ENCODE results near the gene CA14.
"Not testable (repeated sequence)": the region's sequence is repeated elsewhere in the genome, so short reads cannot be mapped to it uniquely, and the experiment has no call there.

CA14 gene

GRCh38 chr1:150235852-150236613 lies 21.5 kb upstream of the CA14 start, which contains the start of gene ANP32E:
TSS of gene ANP32E (minus strand) at chr1:150236112. CDS start at chr1:150235786, 326 bp downstream.
- in situ Hi-C loops (cut with MboI; ENCODE audit: low sequenced_read_pairs) = no loop called here

GRCh38 chr1:150236614-150237100 lies 20.9 kb upstream of the CA14 start:
- in situ Hi-C loops (cut with MboI; ENCODE audit: low sequenced_read_pairs) = no loop called here

- in situ Hi-C loops (cut with MboI; ENCODE audit: low sequenced_read_pairs) = not testable (repeated sequence)
Observed at GRCh38 chr1:150237176-150237575, 20.4 kb upstream of the CA14 start.

- in situ Hi-C loops (cut with MboI; ENCODE audit: low sequenced_read_pairs) = no loop called here
Observed at GRCh38 chr1:150237746-150238145, 19.8 kb upstream of the CA14 start.

- in situ Hi-C loops (cut with MboI; ENCODE audit: low sequenced_read_pairs) = no loop called here
Observed at GRCh38 chr1:150243003-150243402, 14.6 kb upstream of the CA14 start.

- in situ Hi-C loops (cut with MboI; ENCODE audit: low sequenced_read_pairs) = loop anchor here (25.0 kb wide), 1 partner anchor 287 kb away; the partner anchor contains the start of gene ADAMTSL4
Observed at GRCh38 chr1:150249936-150250335, 7.6 kb upstream of the CA14 start.

GRCh38 chr1:150256198-150256553 lies 1.4 kb upstream of the CA14 start:
- in situ Hi-C loops (cut with MboI; ENCODE audit: low sequenced_read_pairs) = loop anchor here (25.0 kb wide), 1 partner anchor 281 kb away; the partner anchor contains the start of gene ADAMTSL4

- in situ Hi-C loops (cut with MboI; ENCODE audit: low sequenced_read_pairs) = loop anchor here (25.0 kb wide), 1 partner anchor 281 kb away; the partner anchor contains the start of gene ADAMTSL4
Observed at GRCh38 chr1:150256554-150257341, 826 bp upstream of the CA14 start.

- in situ Hi-C loops (cut with MboI; ENCODE audit: low sequenced_read_pairs) = loop anchor here (25.0 kb wide), 1 partner anchor 278 kb away; the partner anchor contains the start of gene ADAMTSL4
Observed at GRCh38 chr1:150259217-150259616, 1.6 kb downstream of the CA14 start.

- in situ Hi-C loops (cut with MboI; ENCODE audit: low sequenced_read_pairs) = loop anchor here (25.0 kb wide), 1 partner anchor 277 kb away; the partner anchor contains the start of gene ADAMTSL4
Observed at GRCh38 chr1:150259758-150260669, 2.4 kb downstream of the CA14 start.

GRCh38 chr1:150261367-150261766 lies 3.8 kb downstream of the CA14 start:
- in situ Hi-C loops (cut with MboI; ENCODE audit: low sequenced_read_pairs) = loop anchor here (25.0 kb wide), 1 partner anchor 276 kb away; the partner anchor contains the start of gene ADAMTSL4

- in situ Hi-C loops (cut with MboI; ENCODE audit: low sequenced_read_pairs) = loop anchor here (25.0 kb wide), 1 partner anchor 275 kb away; the partner anchor contains the start of gene ADAMTSL4
Observed at GRCh38 chr1:150262388-150263320, 5.1 kb downstream of the CA14 start.

GRCh38 chr1:150263549-150263948 lies 6.0 kb downstream of the CA14 start:
- in situ Hi-C loops (cut with MboI; ENCODE audit: low sequenced_read_pairs) = loop anchor here (25.0 kb wide), 1 partner anchor 274 kb away; the partner anchor contains the start of gene ADAMTSL4

- in situ Hi-C loops (cut with MboI; ENCODE audit: low sequenced_read_pairs) = loop anchor here (25.0 kb wide), 1 partner anchor 269 kb away; the partner anchor contains the start of gene ADAMTSL4
Observed at GRCh38 chr1:150267896-150268295, 10.3 kb downstream of the CA14 start.

- in situ Hi-C loops (cut with MboI; ENCODE audit: low sequenced_read_pairs) = loop anchor here (25.0 kb wide), 1 partner anchor 269 kb away; the partner anchor contains the start of gene ADAMTSL4
Observed at GRCh38 chr1:150268340-150268704, 10.7 kb downstream of the CA14 start.

- in situ Hi-C loops (cut with MboI; ENCODE audit: low sequenced_read_pairs) = loop anchor here (25.0 kb wide), 1 partner anchor 268 kb away; the partner anchor contains the start of gene ADAMTSL4
Observed at GRCh38 chr1:150268705-150269403, 11.3 kb downstream of the CA14 start, which contains the start of gene APH1A. TSS of gene APH1A (minus strand) at chr1:150269016. CDS start at chr1:150268810, 206 bp downstream.

- in situ Hi-C loops (cut with MboI; ENCODE audit: low sequenced_read_pairs) = loop anchor here (25.0 kb wide), 1 partner anchor 268 kb away; the partner anchor contains the start of gene ADAMTSL4
Observed at GRCh38 chr1:150269451-150269850, 11.9 kb downstream of the CA14 start.

Measured in HL-60/S4 treated with phorbol 12-myristate 13-acetate at 8.2 ng/mL for 4 days and 3 days (cell line).